Immature natural killer cell (primary cell): ENCODE results near the gene TMUB2. TPM values are rescaled to one million over a fixed set of nuclear protein-coding genes. Genes with fewer than 3 reads are reported as not detected.
A peak's percentile ranks its signal among the peaks of the same experiment; 100 is the strongest.

Source experiments
- DNase-seq, 3 donors: peaks; one replicate each; pipeline ENCODE4 v3.0.0; 2022; ENCODE audit warnings: mixed read lengths in 1 of 3
- H3K27ac Mint-ChIP-seq, 6 donors: one replicate each; pipeline ENCODE4 v1.8.0; 2020; ENCODE audit warnings: mixed read lengths in 6 of 6, mild to moderate bottlenecking in 5 of 6, inconsistent platforms in 4 of 6, moderate library complexity in 3 of 6
- H3K27me3 Mint-ChIP-seq, 3 donors: one replicate each; pipeline ENCODE4 v1.8.0; 2020 to 2021; ENCODE audit warnings: low read depth in 3 of 3, mild to moderate bottlenecking in 3 of 3, mixed read lengths in 3 of 3, moderate library complexity in 3 of 3, inconsistent platforms in 1 of 3
- H3K36me3 Mint-ChIP-seq, 3 donors: one replicate each; pipeline ENCODE4 v1.8.0; 2020; ENCODE audit warnings: mixed read lengths in 3 of 3, inconsistent platforms in 2 of 3, mild to moderate bottlenecking in 2 of 3
- H3K4me1 Mint-ChIP-seq, 2 donors: one replicate each; pipeline ENCODE4 v1.8.0; 2020; ENCODE audit warnings: inconsistent platforms in 2 of 2, mild to moderate bottlenecking in 2 of 2, mixed read lengths in 2 of 2, moderate library complexity in 1 of 2
- H3K4me3 Mint-ChIP-seq, 5 donors: one replicate each; pipeline ENCODE4 v1.8.0; 2020; ENCODE audit warnings: mild to moderate bottlenecking in 5 of 5, mixed read lengths in 5 of 5, inconsistent platforms in 3 of 5, moderate library complexity in 3 of 5
- H3K9me3 Mint-ChIP-seq, 6 donors: one replicate each; pipeline ENCODE4 v1.8.0; 2020; ENCODE audit warnings: mild to moderate bottlenecking in 6 of 6, mixed read lengths in 6 of 6, inconsistent platforms in 4 of 6, moderate library complexity in 3 of 6
- polyA plus RNA-seq, 3 donors: library from polyadenylated mRNA; unstranded; fragments of 300-500 nt; fragmentation: Illumina TruSeq; gene quantifications; one replicate each; pipeline ENCODE4 v1.2.3, GENCODE V29; 2021

The TMUB2 gene
- polyA plus RNA-seq, 3 donors from 2014 or later, result 20.2 to 32.8 (median 26.5) TPM

GRCh38 chr17:44167181-44167861 is 19.5 kb upstream of the TMUB2 start:
- no peak for DNase-seq
- no peaks in the 10 kb centered on the region for H3K9me3 Mint-ChIP-seq
- peaks cover 2 to 4% (median 2%) of the 10 kb centered on the region in 3 donors for H3K27me3 Mint-ChIP-seq
- H3K36me3 Mint-ChIP-seq, result no peaks in the 10 kb centered on the region
- H3K4me3 Mint-ChIP-seq, result no peak overlapping the region
- peaks cover 3 to 10% of the 10 kb centered on the region in 2 donors for H3K4me1 Mint-ChIP-seq
- no peak overlapping the region for H3K27ac Mint-ChIP-seq

- Mint-ChIP-seq H3K4me3 (no peak overlapping the region), H3K27ac (peak overlapping the region in 2 of 6 donors; percentile 35 to 51)
Observed at GRCh38 chr17:44170135-44170498, 16.7 kb upstream of the TMUB2 start.

GRCh38 chr17:44170499-44171201 is 16.1 kb upstream of the TMUB2 start, which contains the start of gene ASB16:
Gene ASB16, plus strand, starts transcription at chr17:44170704. Its CDS starts 86 bp downstream, at chr17:44170790.
- H3K4me3 Mint-ChIP-seq, result no peak within 1 kb of the TSS
- no peak for DNase-seq
- peaks cover 3 to 10% of the 10 kb centered on the region in 2 donors for H3K4me1 Mint-ChIP-seq
- peaks cover 0 to 2% (median 0%) of the 10 kb centered on the region in 3 donors for H3K36me3 Mint-ChIP-seq
- H3K27me3 Mint-ChIP-seq, result peaks cover 2 to 4% (median 2%) of the 10 kb centered on the region in 3 donors
- no peaks in the 10 kb centered on the region for H3K9me3 Mint-ChIP-seq
- peak within 1 kb of the TSS in 2 of 6 donors; percentile 35 to 51 for H3K27ac Mint-ChIP-seq

More at GRCh38 chr17:44170135-44170498, 16.7 kb upstream of the TMUB2 start:
- Mint-ChIP-seq H3K27me3 (peaks cover 2 to 4% (median 2%) of the 10 kb centered on the region in 3 donors), H3K4me1 (peaks cover 3 to 10% of the 10 kb centered on the region in 2 donors), H3K9me3 (no peaks in the 10 kb centered on the region), H3K36me3 (no peaks in the 10 kb centered on the region)
- DNase-seq, result no peak

GRCh38 chr17:44171931-44172455 is 14.8 kb upstream of the TMUB2 start:
- Mint-ChIP-seq H3K27ac (peak overlapping the region in 2 of 6 donors; percentile 41 to 53), H3K36me3 (peaks cover 0 to 4% (median 0%) of the 10 kb centered on the region in 3 donors), H3K4me3 (no peak overlapping the region), H3K9me3 (no peaks in the 10 kb centered on the region), H3K27me3 (peaks cover 2% of the 10 kb centered on the region in 3 donors), H3K4me1 (peaks cover 3 to 10% of the 10 kb centered on the region in 2 donors)
- DNase-seq, result no peak

- Mint-ChIP-seq H3K4me3 (no peak overlapping the region), H3K27ac (no peak overlapping the region), H3K4me1 (no peaks in the 10 kb centered on the region), H3K9me3 (no peaks in the 10 kb centered on the region), H3K36me3 (peaks cover 0 to 4% (median 3%) of the 10 kb centered on the region in 3 donors), H3K27me3 (peaks cover under 1 to 2% (median 2%) of the 10 kb centered on the region in 3 donors)
- DNase-seq, result no peak
Observed at GRCh38 chr17:44174427-44174826, 12.3 kb upstream of the TMUB2 start.

GRCh38 chr17:44176257-44176656 is 10.5 kb upstream of the TMUB2 start:
- no peaks in the 10 kb centered on the region for H3K9me3 Mint-ChIP-seq
- H3K4me1 Mint-ChIP-seq, result no peaks in the 10 kb centered on the region
- H3K27ac Mint-ChIP-seq, result no peak overlapping the region
- H3K27me3 Mint-ChIP-seq, result peaks cover 1 to 2% (median 2%) of the 10 kb centered on the region in 3 donors
- DNase-seq, result no peak
- H3K4me3 Mint-ChIP-seq, result no peak overlapping the region
- H3K36me3 Mint-ChIP-seq, result peaks cover 0 to 4% (median 3%) of the 10 kb centered on the region in 3 donors

- Mint-ChIP-seq H3K27me3 (peaks cover 1 to 2% (median 2%) of the 10 kb centered on the region in 3 donors), H3K9me3 (no peaks in the 10 kb centered on the region), H3K4me1 (peaks cover 2 to 4% of the 10 kb centered on the region in 2 donors), H3K27ac (no peak overlapping the region), H3K4me3 (no peak overlapping the region), H3K36me3 (peaks cover 3 to 6% (median 6%) of the 10 kb centered on the region in 3 donors)
- no peak for DNase-seq
Observed at GRCh38 chr17:44176671-44177501, 9.9 kb upstream of the TMUB2 start.

GRCh38 chr17:44177640-44178039 is 9.1 kb upstream of the TMUB2 start:
- no peak for DNase-seq
- peaks cover 5 to 10% (median 7%) of the 10 kb centered on the region in 3 donors for H3K36me3 Mint-ChIP-seq
- H3K4me1 Mint-ChIP-seq, result peaks cover 5 to 11% of the 10 kb centered on the region in 2 donors
- H3K9me3 Mint-ChIP-seq, result no peaks in the 10 kb centered on the region
- peak overlapping the region in 1 of 6 donors; percentile 49 for H3K27ac Mint-ChIP-seq
- no peak overlapping the region for H3K4me3 Mint-ChIP-seq
- H3K27me3 Mint-ChIP-seq, result peaks cover 0 to 2% (median 1%) of the 10 kb centered on the region in 3 donors

GRCh38 chr17:44178133-44178532 is 8.6 kb upstream of the TMUB2 start:
- DNase-seq, result no peak

GRCh38 chr17:44183024-44183423 is 3.7 kb upstream of the TMUB2 start:
- Mint-ChIP-seq H3K9me3 (no peaks in the 10 kb centered on the region), H3K27me3 (peaks cover 0 to 10% (median 4%) of the 10 kb centered on the region in 3 donors)
- DNase-seq, result no peak

More at GRCh38 chr17:44178133-44178532, 8.6 kb upstream of the TMUB2 start:
- H3K4me1 Mint-ChIP-seq, result peaks cover 5 to 11% of the 10 kb centered on the region in 2 donors
- no peak overlapping the region for H3K4me3 Mint-ChIP-seq
- no peaks in the 10 kb centered on the region for H3K9me3 Mint-ChIP-seq
- H3K27me3 Mint-ChIP-seq, result peaks cover 0 to 2% (median 1%) of the 10 kb centered on the region in 3 donors
- H3K27ac Mint-ChIP-seq, result peak overlapping the region in 1 of 6 donors; percentile 12
- H3K36me3 Mint-ChIP-seq, result peaks cover 5 to 10% (median 7%) of the 10 kb centered on the region in 3 donors

GRCh38 chr17:44184212-44184810 is 2.5 kb upstream of the TMUB2 start:
- Mint-ChIP-seq H3K27ac (no peak overlapping the region), H3K4me3 (peak overlapping the region in 2 of 5 donors; percentile 27 to 99), H3K9me3 (no peaks in the 10 kb centered on the region), H3K27me3 (peaks cover 0 to 10% (median 6%) of the 10 kb centered on the region in 3 donors), H3K4me1 (peaks cover 42 to 54% of the 10 kb centered on the region in 2 donors), H3K36me3 (peaks cover 4 to 7% (median 5%) of the 10 kb centered on the region in 3 donors)
- no peak for DNase-seq

More at GRCh38 chr17:44183024-44183423, 3.7 kb upstream of the TMUB2 start:
- Mint-ChIP-seq H3K4me3 (no peak overlapping the region), H3K4me1 (peaks cover 36 to 49% of the 10 kb centered on the region in 2 donors), H3K27ac (no peak overlapping the region), H3K36me3 (peaks cover 4 to 10% (median 5%) of the 10 kb centered on the region in 3 donors)

GRCh38 chr17:44187131-44187899 is 543 bp downstream of the TMUB2 start:
- DNase-seq, result peak in 1 of 3 donors; percentile 28
- peaks cover 0 to 10% (median 5%) of the 10 kb centered on the region in 3 donors for H3K27me3 Mint-ChIP-seq
- no peaks in the 10 kb centered on the region for H3K36me3 Mint-ChIP-seq
- H3K27ac Mint-ChIP-seq, result peak overlapping the region; percentile 98 to 100 (median 100)
- H3K4me3 Mint-ChIP-seq, result peak overlapping the region; percentile 99 to 100 (median 99)
- no peaks in the 10 kb centered on the region for H3K9me3 Mint-ChIP-seq
- peaks cover 39 to 53% of the 10 kb centered on the region in 2 donors for H3K4me1 Mint-ChIP-seq
